T-helper 1 cell treated with Interleukin-12 subunit alpha and Interleukin-12 subunit beta and Interleukin-4 antibody, amounts not matched to agents 30 μg/mL and 1 μg/mL, for 36 hours (primary cell): ENCODE results near the gene HEY2.

Experiments
- H3K27ac Mint-ChIP-seq: one replicate; pipeline ENCODE4 v1.8.0; 2021; ENCODE audit warnings: mild to moderate bottlenecking, mixed read lengths
- H3K27me3 Mint-ChIP-seq: one replicate; pipeline ENCODE4 v1.8.0; 2021; ENCODE audit warnings: low read depth, mixed read lengths
- H3K36me3 Mint-ChIP-seq: one replicate; pipeline ENCODE4 v1.8.0; 2021; ENCODE audit warnings: low read depth, mixed read lengths
- H3K4me1 Mint-ChIP-seq: one replicate; pipeline ENCODE4 v1.8.0; 2021; ENCODE audit warnings: low read depth, mixed read lengths
- H3K4me3 Mint-ChIP-seq: one replicate; pipeline ENCODE4 v1.8.0; 2021; ENCODE audit warnings: mild to moderate bottlenecking, moderate library complexity, mixed read lengths
- H3K9me3 Mint-ChIP-seq: one replicate; pipeline ENCODE4 v1.8.0; 2021; ENCODE audit warnings: mixed read lengths

Gene HEY2

GRCh38 chr6:125733516-125734300 lies 15.7 kb upstream of the HEY2 start:
- H3K4me3 Mint-ChIP-seq, result no peak overlapping the region
- no peak overlapping the region for H3K27ac Mint-ChIP-seq
- H3K9me3 Mint-ChIP-seq, result no peaks in the 10 kb centered on the region

GRCh38 chr6:125738276-125738675 lies 11.2 kb upstream of the HEY2 start:
- no peaks in the 10 kb centered on the region for H3K9me3 Mint-ChIP-seq
- no peak overlapping the region for H3K27ac Mint-ChIP-seq
- peaks cover 60% of the 10 kb centered on the region for H3K27me3 Mint-ChIP-seq
- no peak overlapping the region for H3K4me3 Mint-ChIP-seq
- H3K4me1 Mint-ChIP-seq, result no peaks in the 10 kb centered on the region
- no peaks in the 10 kb centered on the region for H3K36me3 Mint-ChIP-seq

More at GRCh38 chr6:125733516-125734300, 15.7 kb upstream of the HEY2 start:
- peaks cover 56% of the 10 kb centered on the region for H3K27me3 Mint-ChIP-seq
- H3K36me3 Mint-ChIP-seq, result no peaks in the 10 kb centered on the region
- no peaks in the 10 kb centered on the region for H3K4me1 Mint-ChIP-seq

GRCh38 chr6:125739364-125739763 lies 10.1 kb upstream of the HEY2 start:
- Mint-ChIP-seq H3K4me3 (no peak overlapping the region), H3K27ac (no peak overlapping the region)

DNA sequence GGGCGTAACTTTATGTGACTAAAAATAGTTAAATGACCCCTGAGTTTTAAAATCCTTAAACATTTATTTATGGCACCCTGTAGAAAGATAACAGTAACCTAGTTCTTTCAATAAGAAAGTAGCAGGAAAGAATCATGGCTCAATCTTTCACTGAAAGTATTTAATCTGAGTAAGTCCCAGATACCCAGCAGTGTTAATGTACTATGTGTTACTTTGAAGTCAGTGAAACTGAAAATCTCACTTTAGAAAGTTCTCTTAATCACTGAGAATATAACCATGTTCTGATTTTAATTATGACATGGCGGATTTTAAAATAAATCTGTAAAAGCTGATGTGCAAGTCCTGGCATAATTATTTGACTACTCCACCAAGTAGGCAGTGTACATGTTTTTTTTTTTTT lies 8.1 kb upstream of the HEY2 start:
- Mint-ChIP-seq H3K9me3 (no peaks in the 10 kb centered on the region), H3K27me3 (peaks cover 66% of the 10 kb centered on the region)

More at GRCh38 chr6:125739364-125739763, 10.1 kb upstream of the HEY2 start:
- Mint-ChIP-seq H3K4me1 (no peaks in the 10 kb centered on the region), H3K9me3 (no peaks in the 10 kb centered on the region), H3K27me3 (peaks cover 61% of the 10 kb centered on the region), H3K36me3 (no peaks in the 10 kb centered on the region)

GRCh38 chr6:125742024-125742423 lies 7.4 kb upstream of the HEY2 start:
- Mint-ChIP-seq H3K9me3 (no peaks in the 10 kb centered on the region), H3K36me3 (peaks cover 4% of the 10 kb centered on the region), H3K4me3 (no peak overlapping the region), H3K27ac (no peak overlapping the region), H3K4me1 (peaks cover 12% of the 10 kb centered on the region), H3K27me3 (peaks cover 66% of the 10 kb centered on the region)

More for the DNA sequence above, 8.1 kb upstream of the HEY2 start:
- no peaks in the 10 kb centered on the region for H3K36me3 Mint-ChIP-seq
- H3K4me3 Mint-ChIP-seq, result no peak overlapping the region
- H3K27ac Mint-ChIP-seq, result no peak overlapping the region
- H3K4me1 Mint-ChIP-seq, result peaks cover 6% of the 10 kb centered on the region

- Mint-ChIP-seq H3K36me3 (peaks cover 4% of the 10 kb centered on the region), H3K9me3 (no peaks in the 10 kb centered on the region), H3K4me1 (peaks cover 16% of the 10 kb centered on the region), H3K4me3 (no peak overlapping the region), H3K27me3 (peaks cover 67% of the 10 kb centered on the region), H3K27ac (no peak overlapping the region)
Measured at GRCh38 chr6:125742464-125743120, 6.8 kb upstream of the HEY2 start.

- H3K27ac Mint-ChIP-seq, result no peak overlapping the region
- peaks cover 4% of the 10 kb centered on the region for H3K36me3 Mint-ChIP-seq
- peaks cover 73% of the 10 kb centered on the region for H3K27me3 Mint-ChIP-seq
- peaks cover 16% of the 10 kb centered on the region for H3K4me1 Mint-ChIP-seq
- H3K4me3 Mint-ChIP-seq, result no peak overlapping the region
- H3K9me3 Mint-ChIP-seq, result no peaks in the 10 kb centered on the region
Measured at GRCh38 chr6:125743604-125744003, 5.8 kb upstream of the HEY2 start.

GRCh38 chr6:125745281-125746018 lies 4.0 kb upstream of the HEY2 start:
- H3K4me1 Mint-ChIP-seq, result peaks cover 23% of the 10 kb centered on the region
- no peak overlapping the region for H3K4me3 Mint-ChIP-seq
- H3K27ac Mint-ChIP-seq, result no peak overlapping the region
- H3K27me3 Mint-ChIP-seq, result peaks cover 79% of the 10 kb centered on the region
- H3K36me3 Mint-ChIP-seq, result peaks cover 4% of the 10 kb centered on the region
- no peaks in the 10 kb centered on the region for H3K9me3 Mint-ChIP-seq

GRCh38 chr6:125746019-125746414 lies 3.4 kb upstream of the HEY2 start:
- Mint-ChIP-seq H3K36me3 (peaks cover 4% of the 10 kb centered on the region), H3K27ac (no peak overlapping the region), H3K27me3 (peaks cover 81% of the 10 kb centered on the region), H3K9me3 (no peaks in the 10 kb centered on the region), H3K4me1 (peaks cover 26% of the 10 kb centered on the region), H3K4me3 (peak overlapping the region; percentile 81)

- Mint-ChIP-seq H3K9me3 (no peaks in the 10 kb centered on the region), H3K36me3 (peaks cover 4% of the 10 kb centered on the region), H3K27me3 (peaks cover 85% of the 10 kb centered on the region), H3K4me1 (peaks cover 28% of the 10 kb centered on the region), H3K27ac (peak overlapping the region; percentile 2), H3K4me3 (peak overlapping the region; percentile 81)
Measured at GRCh38 chr6:125746731-125747588, 2.5 kb upstream of the HEY2 start.

GRCh38 chr6:125747589-125748405 lies 1.6 kb upstream of the HEY2 start:
- peaks cover 84% of the 10 kb centered on the region for H3K27me3 Mint-ChIP-seq
- H3K27ac Mint-ChIP-seq, result no peak overlapping the region
- H3K36me3 Mint-ChIP-seq, result peaks cover 4% of the 10 kb centered on the region
- H3K4me1 Mint-ChIP-seq, result peaks cover 28% of the 10 kb centered on the region
- no peaks in the 10 kb centered on the region for H3K9me3 Mint-ChIP-seq
- peak overlapping the region; percentile 81 for H3K4me3 Mint-ChIP-seq

DNA sequence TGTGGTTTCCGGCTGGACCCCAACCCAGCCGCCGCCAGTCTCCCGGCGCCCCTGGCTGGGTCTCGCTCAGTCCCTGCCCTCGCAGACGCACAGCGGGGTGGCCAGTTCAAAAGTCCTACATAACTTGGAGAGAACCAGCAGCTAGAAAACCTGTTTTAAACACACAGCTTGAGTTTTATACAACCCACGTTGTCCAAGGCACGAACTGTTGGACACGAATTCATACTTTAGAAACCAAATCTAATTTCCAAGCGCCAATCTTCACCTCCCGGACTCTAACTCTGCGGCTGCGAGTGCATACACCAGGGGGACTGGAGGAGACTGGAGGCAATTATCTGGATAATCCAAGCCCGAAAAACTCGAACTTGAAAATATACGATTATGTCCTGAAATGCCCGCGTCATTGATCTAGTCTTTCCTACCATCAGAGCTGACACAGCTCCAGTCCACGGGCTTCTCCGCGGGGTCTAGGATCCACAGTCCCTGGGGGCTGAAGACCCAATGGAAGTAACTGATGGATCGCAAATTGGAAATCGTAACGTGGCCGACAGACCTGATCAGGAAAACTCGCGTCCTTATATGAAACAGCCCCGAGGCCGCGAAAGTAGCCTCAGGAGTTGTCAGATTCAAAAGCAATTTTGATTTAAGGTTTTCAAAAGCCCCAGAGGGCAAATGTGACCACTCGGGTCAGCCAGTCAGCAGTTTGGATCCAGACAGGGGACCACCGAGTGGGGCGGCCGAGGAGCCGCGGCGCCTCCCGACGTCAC lies 843 bp upstream of the HEY2 start:
- no peaks in the 10 kb centered on the region for H3K9me3 Mint-ChIP-seq
- no peak overlapping the region for H3K27ac Mint-ChIP-seq
- peaks cover 84% of the 10 kb centered on the region for H3K27me3 Mint-ChIP-seq
- H3K4me3 Mint-ChIP-seq, result peak overlapping the region; percentile 80
- H3K36me3 Mint-ChIP-seq, result peaks cover 4% of the 10 kb centered on the region
- H3K4me1 Mint-ChIP-seq, result peaks cover 28% of the 10 kb centered on the region
